ENCODE measurements around the gene MPG.

The MPG gene

GRCh38 chr16:71540-72401, 6.3 kb upstream of the MPG start:
- Histone ChIP-seq H3K9ac (ENCODE audit: low read depth, low read length) (peak overlapping the region; percentile 91), H3K4me3 (ENCODE audit: low read length) (peak overlapping the region; percentile 95), H3K9me3 (replicated peaks; ENCODE audit: low read length) (no peaks in the 10 kb centered on the region), H3K4me1 (ENCODE audit: control insufficient read depth, insufficient read depth, low read length) (peaks cover 75% of the 10 kb centered on the region), H3K36me3 (ENCODE audit: insufficient read depth, low read length) (peaks cover 10% of the 10 kb centered on the region), H3K4me2 (ENCODE audit: low read length) (peak overlapping the region; percentile 86), H3K27me3 (ENCODE audit: control insufficient read depth, insufficient read depth, low read length) (no peaks in the 10 kb centered on the region)

- H3K4me2 ChIP-seq (ENCODE audit: low read length) = peak within 1 kb of the TSS; percentile 86
- no peaks in the 10 kb centered on the region for H3K36me3 ChIP-seq (ENCODE audit: insufficient read depth, low read length)
- no peaks in the 10 kb centered on the region for H3K27me3 ChIP-seq (ENCODE audit: control insufficient read depth, insufficient read depth, low read length)
- no peaks in the 10 kb centered on the region for H3K9me3 ChIP-seq (replicated peaks; ENCODE audit: low read length)
- peak within 1 kb of the TSS; percentile 91 for H3K9ac ChIP-seq (ENCODE audit: low read depth, low read length)
- H3K4me1 ChIP-seq (ENCODE audit: control insufficient read depth, insufficient read depth, low read length) = peaks cover 81% of the 10 kb centered on the region
- peak within 1 kb of the TSS; percentile 95 for H3K4me3 ChIP-seq (ENCODE audit: low read length)
Observed at GRCh38 chr16:72561-73548, 5.2 kb upstream of the MPG start, which contains the start of gene RHBDF1. TSS of gene RHBDF1 (minus strand) at chr16:72631. CDS start at chr16:65015, 7,616 bp downstream.

- Histone ChIP-seq H3K36me3 (ENCODE audit: insufficient read depth, low read length) (peaks cover 3% of the 10 kb centered on the region), H3K4me3 (ENCODE audit: low read length) (no peak overlapping the region), H3K9me3 (replicated peaks; ENCODE audit: low read length) (no peaks in the 10 kb centered on the region), H3K4me2 (ENCODE audit: low read length) (no peak overlapping the region), H3K27me3 (ENCODE audit: control insufficient read depth, insufficient read depth, low read length) (no peaks in the 10 kb centered on the region), H3K4me1 (ENCODE audit: control insufficient read depth, insufficient read depth, low read length) (peaks cover 75% of the 10 kb centered on the region), H3K9ac (ENCODE audit: low read depth, low read length) (no peak overlapping the region)
Observed at GRCh38 chr16:74051-74746, 3.8 kb upstream of the MPG start.

GRCh38 chr16:74747-75334, 3.2 kb upstream of the MPG start:
- Histone ChIP-seq H3K4me1 (ENCODE audit: control insufficient read depth, insufficient read depth, low read length) (peaks cover 75% of the 10 kb centered on the region), H3K36me3 (ENCODE audit: insufficient read depth, low read length) (peaks cover 9% of the 10 kb centered on the region), H3K9me3 (replicated peaks; ENCODE audit: low read length) (no peaks in the 10 kb centered on the region), H3K4me2 (ENCODE audit: low read length) (no peak overlapping the region), H3K27me3 (ENCODE audit: control insufficient read depth, insufficient read depth, low read length) (no peaks in the 10 kb centered on the region), H3K9ac (ENCODE audit: low read depth, low read length) (peak overlapping the region; percentile 19), H3K4me3 (ENCODE audit: low read length) (no peak overlapping the region)

- H3K4me1 ChIP-seq (ENCODE audit: control insufficient read depth, insufficient read depth, low read length) = peaks cover 72% of the 10 kb centered on the region
- no peaks in the 10 kb centered on the region for H3K9me3 ChIP-seq (replicated peaks; ENCODE audit: low read length)
- peak overlapping the region; percentile 99 for H3K9ac ChIP-seq (ENCODE audit: low read depth, low read length)
- no peaks in the 10 kb centered on the region for H3K27me3 ChIP-seq (ENCODE audit: control insufficient read depth, insufficient read depth, low read length)
- peak overlapping the region; percentile 99 for H3K4me2 ChIP-seq (ENCODE audit: low read length)
- H3K36me3 ChIP-seq (ENCODE audit: insufficient read depth, low read length) = peaks cover 17% of the 10 kb centered on the region
- peak overlapping the region; percentile 95 for H3K4me3 ChIP-seq (ENCODE audit: low read length)
Observed at GRCh38 chr16:75580-76501, 2.2 kb upstream of the MPG start.

- H3K4me1 ChIP-seq (ENCODE audit: control insufficient read depth, insufficient read depth, low read length) = peaks cover 72% of the 10 kb centered on the region
- peak overlapping the region; percentile 99 for H3K9ac ChIP-seq (ENCODE audit: low read depth, low read length)
- H3K4me3 ChIP-seq (ENCODE audit: low read length) = peak overlapping the region; percentile 95
Observed at GRCh38 chr16:76535-77272, 1.3 kb upstream of the MPG start.

GRCh38 chr16:77273-77806, 685 bp upstream of the MPG start:
- peak overlapping the region; percentile 99 for H3K4me2 ChIP-seq (ENCODE audit: low read length)
- peaks cover 18% of the 10 kb centered on the region for H3K36me3 ChIP-seq (ENCODE audit: insufficient read depth, low read length)
- H3K27me3 ChIP-seq (ENCODE audit: control insufficient read depth, insufficient read depth, low read length) = no peaks in the 10 kb centered on the region
- peak overlapping the region; percentile 99 for H3K9ac ChIP-seq (ENCODE audit: low read depth, low read length)
- H3K4me3 ChIP-seq (ENCODE audit: low read length) = peak overlapping the region; percentile 95
- H3K9me3 ChIP-seq (replicated peaks; ENCODE audit: low read length) = no peaks in the 10 kb centered on the region
- H3K4me1 ChIP-seq (ENCODE audit: control insufficient read depth, insufficient read depth, low read length) = peaks cover 75% of the 10 kb centered on the region

More at GRCh38 chr16:76535-77272, 1.3 kb upstream of the MPG start:
- Histone ChIP-seq H3K4me2 (ENCODE audit: low read length) (peak overlapping the region; percentile 99), H3K27me3 (ENCODE audit: control insufficient read depth, insufficient read depth, low read length) (no peaks in the 10 kb centered on the region), H3K36me3 (ENCODE audit: insufficient read depth, low read length) (peaks cover 18% of the 10 kb centered on the region), H3K9me3 (replicated peaks; ENCODE audit: low read length) (no peaks in the 10 kb centered on the region)

GRCh38 chr16:78444-79150, 572 bp downstream of the MPG start:
- no peaks in the 10 kb centered on the region for H3K9me3 ChIP-seq (replicated peaks; ENCODE audit: low read length)
- peaks cover 25% of the 10 kb centered on the region for H3K36me3 ChIP-seq (ENCODE audit: insufficient read depth, low read length)
- peaks cover 78% of the 10 kb centered on the region for H3K4me1 ChIP-seq (ENCODE audit: control insufficient read depth, insufficient read depth, low read length)
- H3K27me3 ChIP-seq (ENCODE audit: control insufficient read depth, insufficient read depth, low read length) = no peaks in the 10 kb centered on the region
- peak overlapping the region; percentile 95 for H3K4me3 ChIP-seq (ENCODE audit: low read length)
- H3K4me2 ChIP-seq (ENCODE audit: low read length) = peak overlapping the region; percentile 99
- peak overlapping the region; percentile 99 for H3K9ac ChIP-seq (ENCODE audit: low read depth, low read length)

All from skeletal muscle satellite cell (primary cell).